HepG2 (cell line): ENCODE results near the gene CREB3. TPM values are rescaled to one million over a fixed set of nuclear protein-coding genes. Genes with fewer than 3 reads are reported as not detected.

Experiments used
- ATAC-seq: fragments of 200-7000 bp; cut with Tn5 transposase; 3 replicates; pipeline ENCODE4 v1.9.1; 2020; ENCODE audit warnings: mild to moderate bottlenecking, moderate library complexity
- BruUV-seq: library from RNA; stranded (reverse); fragments of 400-500 nt; replicated peaks from 2 replicates; lab custom pipeline; 2021; lab: Mats Ljungman, UMichigan
- CTCF ChIA-PET: fragments of 300-600 bp; formaldehyde crosslinking; extraction: SDS; loops from one replicate; lab custom pipeline; 2021; ENCODE audit warnings: low total read pairs, inconsistent platforms, low intra/inter-chr PET ratio; lab: Yijun Ruan, JAX
- POLR2A ChIA-PET: fragments of 350-600 bp; sonication (Branson Sonifier 250); formaldehyde crosslinking; loops from one replicate; lab custom pipeline; 2020; ENCODE audit warnings: antibody characterized with exemption, inconsistent platforms; lab: Yijun Ruan, JAX
- DNase-seq: peaks from one replicate; pipeline ENCODE4 v3.0.0-alpha.2; 2015; ENCODE audit warnings: low spot score
- FAIRE-seq: peaks from 3 replicates; lab custom pipeline; 2011; peaks lifted over from hg19 to GRCh38; lab: Jason Lieb, UNC
- H2AFZ ChIP-seq: one replicate; pipeline ENCODE4 v1.6.1; 2011; ENCODE audit warnings: low read length, inconsistent platforms
- H3K27ac ChIP-seq: fragments of 300-600 bp; 3 replicates; pipeline ENCODE4 v1.8.0; 2011; ENCODE audit warnings: mixed run types, mild to moderate bottlenecking, mixed read lengths, low read length, inconsistent platforms; ENCODE audit not compliant: insufficient read depth; ENCODE audit errors: extremely low read length
- H3K27me3 ChIP-seq, 2 experiments: fragments of 200-600 bp in 1 of 2; 2 replicates in 1 of 2; 3 replicates in 1 of 2; pipeline versions ENCODE4 v1.6.0 to v1.8.0; 2011; ENCODE audit warnings: low read length in 2 of 2, mild to moderate bottlenecking in 2 of 2, moderate library complexity in 2 of 2, inconsistent platforms in 1 of 2; ENCODE audit not compliant: insufficient read depth in 2 of 2, control insufficient read depth in 1 of 2
- H3K36me3 ChIP-seq, 2 experiments: fragments of 200-600 bp in 1 of 2; replicated peaks in 1 of 2; 2 replicates in 1 of 2; 3 replicates in 1 of 2; pipeline versions ENCODE4 v1.5.1 to v1.8.0; 2011; ENCODE audit warnings: low read length in 2 of 2, inconsistent platforms in 1 of 2; ENCODE audit not compliant: insufficient read depth in 2 of 2, control insufficient read depth in 1 of 2
- H3K4me1 ChIP-seq: 2 replicates; pipeline ENCODE4 v1.5.1; 2012; ENCODE audit warnings: low read length, inconsistent platforms; ENCODE audit not compliant: insufficient read depth
- H3K4me2 ChIP-seq: 2 replicates; pipeline ENCODE4 v1.6.0; 2011; ENCODE audit warnings: low read depth, low read length, inconsistent platforms
- H3K4me3 ChIP-seq, 3 experiments: fragments of 200-600 bp in 1 of 3; sonication (generic), shearing (Covaris generic) in 1 of 3; replicated peaks in 1 of 3; 2 replicates each; pipeline ENCODE4 v1.5.1; 2011 to 2016; ENCODE audit warnings: low read length in 3 of 3, inconsistent platforms in 2 of 3, low read depth in 2 of 3, mild to moderate bottlenecking in 2 of 3, control low read depth in 1 of 3, mixed read lengths in 1 of 3; ENCODE audit not compliant: insufficient read depth in 1 of 3
- H3K79me2 ChIP-seq: one replicate; pipeline ENCODE4 v1.6.1; 2011; ENCODE audit warnings: low read length, inconsistent platforms; ENCODE audit not compliant: insufficient read depth
- H3K9ac ChIP-seq: 2 replicates; pipeline ENCODE4 v1.6.0; 2011; ENCODE audit warnings: mild to moderate bottlenecking, low read depth, low read length, inconsistent platforms; ENCODE audit not compliant: insufficient read depth
- H3K9me3 ChIP-seq: 2 replicates; pipeline ENCODE4 v1.5.1; 2012; ENCODE audit warnings: mild to moderate bottlenecking, low read length
- H4K20me1 ChIP-seq: 2 replicates; pipeline ENCODE4 v1.6.0; 2011; ENCODE audit warnings: inconsistent platforms, mild to moderate bottlenecking, low read length, moderate library complexity; ENCODE audit not compliant: insufficient read depth
- JDP2 ChIP-seq: sonication (generic); formaldehyde crosslinking; IDR thresholded peaks from 2 replicates; pipeline ENCODE4 v1.8.1; 2022; ENCODE audit warnings: missing genetic modification reagents, borderline replicate concordance
- KDM1A ChIP-seq: IDR thresholded peaks from 2 replicates; pipeline ENCODE4 v1.6.1; 2016; ENCODE audit warnings: missing compliant biosample characterization
- KLF13 ChIP-seq: sonication (generic); formaldehyde crosslinking; IDR thresholded peaks from 2 replicates; pipeline ENCODE4 v1.4.0; 2020; ENCODE audit warnings: mild to moderate bottlenecking, missing genetic modification reagents
- NR2F2 ChIP-seq: IDR thresholded peaks from 2 replicates; pipeline ENCODE4 v1.6.1; 2012; ENCODE audit warnings: low read depth, inconsistent platforms, borderline replicate concordance
- NR2F6 ChIP-seq, 2 experiments: IDR thresholded peaks; 2 replicates each; pipeline ENCODE4 v1.6.1; 2016; ENCODE audit warnings: antibody characterized with exemption in 1 of 2, mild to moderate bottlenecking in 1 of 2
- PHF5A ChIP-seq: IDR thresholded peaks from one replicate; pipeline ENCODE4 v1.6.1; 2018; ENCODE audit warnings: low read depth, missing genetic modification reagents; ENCODE audit not compliant: unreplicated experiment
- TBX2 ChIP-seq: sonication (generic); formaldehyde crosslinking; IDR thresholded peaks from 2 replicates; pipeline ENCODE4 v1.5.0; 2020; ENCODE audit warnings: missing genetic modification reagents, mild to moderate bottlenecking, borderline replicate concordance
- TEAD2 ChIP-seq: sonication (generic); formaldehyde crosslinking; IDR thresholded peaks from 2 replicates; pipeline ENCODE4 v1.9.0; 2021; ENCODE audit warnings: missing genetic modification reagents
- ZFP37 ChIP-seq: sonication (generic); formaldehyde crosslinking; IDR thresholded peaks from 2 replicates; pipeline ENCODE4 v1.4.0; 2020; ENCODE audit warnings: missing genetic modification reagents, borderline replicate concordance
- ZFX ChIP-seq: sonication (generic); formaldehyde crosslinking; IDR thresholded peaks from 2 replicates; pipeline ENCODE4 v1.4.0; 2020; ENCODE audit warnings: mild to moderate bottlenecking, low read depth, missing genetic modification reagents, moderate library complexity
- ZNF136 ChIP-seq: sonication (generic); formaldehyde crosslinking; IDR thresholded peaks from 2 replicates; pipeline ENCODE4 v1.8.1; 2022; ENCODE audit warnings: low read depth, mild to moderate bottlenecking, moderate library complexity, missing genetic modification reagents
- ZNF17 ChIP-seq: sonication (generic); formaldehyde crosslinking; IDR thresholded peaks from 2 replicates; pipeline ENCODE4 v1.5.0; 2020; ENCODE audit warnings: mild to moderate bottlenecking, missing genetic modification reagents
- ZNF382 ChIP-seq: sonication (generic); formaldehyde crosslinking; IDR thresholded peaks from 2 replicates; pipeline ENCODE4 v1.5.0; 2020; ENCODE audit warnings: missing genetic modification reagents, mild to moderate bottlenecking, borderline replicate concordance
- WGBS: methylation state at CpG from one replicate; pipeline ENCODE4 v1.1.6; 2017; ENCODE audit warnings: low lambda C conversion rate; 5-methylcytosine and 5-hydroxymethylcytosine counted together
- in situ Hi-C: cut with HindIII; loops from 2 replicates; pipeline ENCODE4 v1.10.0; 2017; ENCODE audit warnings: low pct_unique_long_range_greater_than_20kb; ENCODE audit not compliant: extremely low pct_ligation_motif_present
- intact Hi-C: fragments of 100-400 bp; cut with micrococcal nuclease; formaldehyde crosslinking; loops from one replicate; pipeline ENCODE4 v1.10.0; 2022; ENCODE audit not compliant: unreplicated experiment
- polyA plus RNA-seq, 8 experiments: library from polyadenylated mRNA; depleted of rRNA in 3 of 8; stranded (reverse) in 7 of 8; unstranded in 1 of 8; fragments of >200 nt; fragmentation: Illumina TruSeq in 4 of 8; extraction: Trizol in 4 of 8; gene quantifications; 2 replicates each; pipeline versions ENCODE4 v1.2.1 to v1.2.3, GENCODE V29; 2011 to 2016; ENCODE audit warnings: low read depth in 4 of 8, missing spikeins in 1 of 8, mixed read lengths in 1 of 8; ENCODE audit not compliant: insufficient read depth in 1 of 8
- total RNA-seq, 5 experiments: library from RNA; depleted of rRNA; stranded (reverse); fragments of >200 nt; fragmentation: Illumina TruSeq; extraction: Trizol; gene quantifications; 2 replicates each; pipeline ENCODE4 v1.2.3, GENCODE V29; 2016; ENCODE audit warnings: low read depth in 1 of 5
- TF ChIP-seq, protein P1 (sequence below): sonication (generic); formaldehyde crosslinking; IDR thresholded peaks from 2 replicates; pipeline ENCODE4 v1.4.0; 2020; ENCODE audit warnings: missing genetic modification reagents

CREB3 gene
- total and polyA plus RNA-seq, 2 of the 13 experiments (the other 11 are each of a cell fraction or from before 2014, with no cell fraction given): 11.1 to 34.2 TPM

- no peak overlapping the region for H3K9ac ChIP-seq
- H3K9me3 ChIP-seq: no peaks in the 10 kb centered on the region
- no peaks in the 10 kb centered on the region for H3K36me3 ChIP-seq
- in situ Hi-C loops: no loop called here
- no peak for TF ChIP-seq ZNF17 (CRISPR knock-in tag)
- TF ChIP-seq TEAD2 (CRISPR knock-in tag): no peak
- TF ChIP-seq KDM1A (CRISPR knock-in tag): no peak
- no peak for TF ChIP-seq JDP2
- TF ChIP-seq KLF13 (CRISPR knock-in tag): no peak
- no peak for TF ChIP-seq ZFP37 (CRISPR knock-in tag)
- TF ChIP-seq ZNF382 (CRISPR knock-in tag): no peak
- no peak for TF ChIP-seq TBX2 (CRISPR knock-in tag)
- TF ChIP-seq ZNF136 (CRISPR knock-in tag): no peak
- TF ChIP-seq, all 625 proteins: peak for 0
- FAIRE-seq: no peak
- Histone ChIP-seq H2AFZ (no peak overlapping the region), H3K27me3 (no peaks in the 10 kb centered on the region), H4K20me1 (no peaks in the 10 kb centered on the region), H3K4me1 (peaks cover 50% of the 10 kb centered on the region), H3K27ac (no peak overlapping the region), H3K4me3 (no peak overlapping the region), H3K79me2 (no peaks in the 10 kb centered on the region), H3K4me2 (no peak overlapping the region)
- ATAC-seq: no peak
- ChIA-PET POLR2A (no interaction called here), CTCF (no interaction called here)
- no peak for DNase-seq
- 85% methylated on average over 8 of the region's 10 CpGs for WGBS
- no TSS peak for BruUV-seq
- intact Hi-C loops: no loop called here
Measured at GRCh38 chr9:35684921-35685320, 47.5 kb upstream of the CREB3 start.

DNA sequence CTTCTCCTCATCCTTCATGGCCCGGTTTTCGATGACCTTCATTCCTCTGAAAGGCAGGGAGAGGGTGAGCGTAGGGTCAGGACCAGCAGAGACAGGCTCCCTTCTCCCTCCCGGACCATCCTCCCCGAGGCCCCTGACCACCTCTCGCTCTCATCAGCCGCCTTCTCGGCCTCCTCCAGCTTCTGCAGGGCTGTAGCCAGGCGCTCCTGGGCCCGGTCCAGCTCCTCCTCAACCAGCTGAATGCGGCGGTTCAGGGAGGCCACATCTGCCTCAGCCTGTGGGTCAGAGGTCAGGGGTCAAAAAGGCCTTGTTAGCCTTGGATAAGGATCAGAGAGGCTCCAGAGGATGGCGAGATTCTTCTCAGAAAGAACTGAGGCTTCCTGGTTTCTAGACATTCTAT lies 47.0 kb upstream of the CREB3 start:
- H3K4me3 ChIP-seq: no peak overlapping the region
- no peak overlapping the region for H2AFZ ChIP-seq
- BruUV-seq: no TSS peak
- peaks cover 55% of the 10 kb centered on the region for H3K4me1 ChIP-seq
- no peak overlapping the region for H3K4me2 ChIP-seq
- no peaks in the 10 kb centered on the region for H4K20me1 ChIP-seq
- in situ Hi-C loops (no loop called here), intact Hi-C loops (no loop called here)
- ATAC-seq (no peak), DNase-seq (no peak), FAIRE-seq (no peak)
- no peaks in the 10 kb centered on the region for H3K36me3 ChIP-seq
- no peak overlapping the region for H3K27ac ChIP-seq
- POLR2A ChIA-PET: no interaction called here
- no peaks in the 10 kb centered on the region for H3K79me2 ChIP-seq
- no peaks in the 10 kb centered on the region for H3K9me3 ChIP-seq
- no peak overlapping the region for H3K9ac ChIP-seq
- CTCF ChIA-PET: no interaction called here
- no peaks in the 10 kb centered on the region for H3K27me3 ChIP-seq
- WGBS: 79% methylated on average over 12 of the region's 13 CpGs
- TF ChIP-seq NR2F2 (0 out of 2 replicates have a peak, but pooled peaks have one; percentile 21), PHF5A (CRISPR knock-in tag) (no peak), NR2F6 (IDR thresholded peaks at IDR 0.05) (peak; percentile 37; the same call in 1 of the 2 replicates), NR2F6 (CRISPR knock-in tag; IDR thresholded peaks at IDR 0.05) (no peak), ZFX (CRISPR knock-in tag) (no peak)
- TF ChIP-seq, protein P1, sequence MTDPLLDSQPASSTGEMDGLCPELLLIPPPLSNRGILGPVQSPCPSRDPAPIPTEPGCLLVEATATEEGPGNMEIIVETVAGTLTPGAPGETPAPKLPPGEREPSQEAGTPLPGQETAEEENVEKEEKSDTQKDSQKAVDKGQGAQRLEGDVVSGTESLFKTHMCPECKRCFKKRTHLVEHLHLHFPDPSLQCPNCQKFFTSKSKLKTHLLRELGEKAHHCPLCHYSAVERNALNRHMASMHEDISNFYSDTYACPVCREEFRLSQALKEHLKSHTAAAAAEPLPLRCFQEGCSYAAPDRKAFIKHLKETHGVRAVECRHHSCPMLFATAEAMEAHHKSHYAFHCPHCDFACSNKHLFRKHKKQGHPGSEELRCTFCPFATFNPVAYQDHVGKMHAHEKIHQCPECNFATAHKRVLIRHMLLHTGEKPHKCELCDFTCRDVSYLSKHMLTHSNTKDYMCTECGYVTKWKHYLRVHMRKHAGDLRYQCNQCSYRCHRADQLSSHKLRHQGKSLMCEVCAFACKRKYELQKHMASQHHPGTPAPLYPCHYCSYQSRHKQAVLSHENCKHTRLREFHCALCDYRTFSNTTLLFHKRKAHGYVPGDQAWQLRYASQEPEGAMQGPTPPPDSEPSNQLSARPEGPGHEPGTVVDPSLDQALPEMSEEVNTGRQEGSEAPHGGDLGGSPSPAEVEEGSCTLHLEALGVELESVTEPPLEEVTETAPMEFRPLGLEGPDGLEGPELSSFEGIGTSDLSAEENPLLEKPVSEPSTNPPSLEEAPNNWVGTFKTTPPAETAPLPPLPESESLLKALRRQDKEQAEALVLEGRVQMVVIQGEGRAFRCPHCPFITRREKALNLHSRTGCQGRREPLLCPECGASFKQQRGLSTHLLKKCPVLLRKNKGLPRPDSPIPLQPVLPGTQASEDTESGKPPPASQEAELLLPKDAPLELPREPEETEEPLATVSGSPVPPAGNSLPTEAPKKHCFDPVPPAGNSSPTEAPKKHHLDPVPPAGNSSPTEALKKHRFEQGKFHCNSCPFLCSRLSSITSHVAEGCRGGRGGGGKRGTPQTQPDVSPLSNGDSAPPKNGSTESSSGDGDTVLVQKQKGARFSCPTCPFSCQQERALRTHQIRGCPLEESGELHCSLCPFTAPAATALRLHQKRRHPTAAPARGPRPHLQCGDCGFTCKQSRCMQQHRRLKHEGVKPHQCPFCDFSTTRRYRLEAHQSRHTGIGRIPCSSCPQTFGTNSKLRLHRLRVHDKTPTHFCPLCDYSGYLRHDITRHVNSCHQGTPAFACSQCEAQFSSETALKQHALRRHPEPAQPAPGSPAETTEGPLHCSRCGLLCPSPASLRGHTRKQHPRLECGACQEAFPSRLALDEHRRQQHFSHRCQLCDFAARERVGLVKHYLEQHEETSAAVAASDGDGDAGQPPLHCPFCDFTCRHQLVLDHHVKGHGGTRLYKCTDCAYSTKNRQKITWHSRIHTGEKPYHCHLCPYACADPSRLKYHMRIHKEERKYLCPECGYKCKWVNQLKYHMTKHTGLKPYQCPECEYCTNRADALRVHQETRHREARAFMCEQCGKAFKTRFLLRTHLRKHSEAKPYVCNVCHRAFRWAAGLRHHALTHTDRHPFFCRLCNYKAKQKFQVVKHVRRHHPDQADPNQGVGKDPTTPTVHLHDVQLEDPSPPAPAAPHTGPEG (CRISPR knock-in tag): no peak
